ENCODE data around the gene CDC20B. TPM values are rescaled to one million over a fixed set of nuclear protein-coding genes. Genes with fewer than 3 reads are reported as not detected.

Gene CDC20B
- total and polyA plus RNA-seq, 2 of the 8 experiments (the other 6 are each of a cell fraction or from before 2014, with no cell fraction given): 0.06 TPM; not detected in 1

DNA sequence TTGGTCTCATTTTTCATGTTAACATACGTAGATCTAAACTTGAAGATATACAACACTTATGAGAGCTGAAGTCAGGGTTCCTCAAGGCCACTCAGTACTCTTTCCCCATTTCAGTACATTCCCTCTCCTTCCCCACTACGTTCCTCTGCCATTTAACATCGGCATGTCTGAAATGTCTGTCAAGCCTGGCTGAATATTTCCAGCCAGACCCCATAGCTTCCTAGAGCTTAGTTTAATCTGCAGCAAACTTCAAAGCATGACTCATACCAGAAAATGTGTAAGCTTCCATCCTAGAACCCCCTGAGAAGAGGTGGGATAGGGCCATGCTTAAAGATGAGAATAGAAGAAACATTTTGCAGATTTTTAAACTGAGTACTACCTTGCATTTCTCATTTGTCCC lies 64.3 kb downstream of the CDC20B start:
- POLR2A ChIA-PET (ENCODE audit: partially characterized antibody): no interaction called here
- no peak overlapping the region for H3K27ac ChIP-seq (ENCODE audit: low read depth, low read length)

More for the DNA sequence above, 64.3 kb downstream of the CDC20B start:
- Histone ChIP-seq H3K9ac (replicated peaks in 1 of 4; ENCODE audit: extremely low read depth in 1 of 4, low read depth in 3 of 4, low read length in 3 of 4) (no peak overlapping the region), H3K9me3 (ENCODE audit: insufficient read depth in 2 of 2, low read depth in 1 of 2, low read length in 1 of 2) (no peaks in the 10 kb centered on the region), H4K8ac (ENCODE audit: extremely low read depth, insufficient read depth, low read length) (no peak overlapping the region), H3K79me1 (ENCODE audit: low read depth, low read length) (no peaks in the 10 kb centered on the region), H2BK5ac (ENCODE audit: low read depth, low read length) (no peak overlapping the region), H2BK12ac (ENCODE audit: low read depth, low read length) (no peak overlapping the region), H3K4me3 (ENCODE audit: extremely low read depth in 1 of 4, insufficient read depth in 2 of 4, low read depth in 3 of 4, low read length in 4 of 4) (no peak overlapping the region), H3K18ac (ENCODE audit: extremely low read depth, low read length) (no peak overlapping the region), H3K4ac (replicated peaks; ENCODE audit: insufficient read length, low read depth, low read length) (no peak overlapping the region), H3K79me2 (ENCODE audit: control insufficient read depth in 1 of 2, insufficient read depth in 2 of 2, low read length in 2 of 2) (no peaks in the 10 kb centered on the region), H3K36me3 (ENCODE audit: control insufficient read depth in 2 of 4, insufficient read depth in 4 of 4, low read length in 3 of 4) (no peaks in the 10 kb centered on the region), H3K14ac (ENCODE audit: insufficient read length) (no peak overlapping the region), H2AK5ac (ENCODE audit: low read depth, low read length) (no peak overlapping the region), H3K27me3 (replicated peaks in 1 of 4; ENCODE audit: control insufficient read depth in 3 of 4, extremely low read depth in 1 of 4, insufficient read depth in 3 of 4, low read length in 3 of 4) (no peaks in the 10 kb centered on the region), H2AFZ (ENCODE audit: low read length) (no peak overlapping the region), H4K5ac (ENCODE audit: insufficient read length, low read depth, low read length) (no peak overlapping the region), H2BK15ac (ENCODE audit: low read length) (no peak overlapping the region), H4K91ac (replicated peaks; ENCODE audit: insufficient read length, low read length) (no peak overlapping the region), H3K23me2 (ENCODE audit: low read depth, low read length) (no peaks in the 10 kb centered on the region), H2BK20ac (ENCODE audit: low read length) (no peak overlapping the region), H3K4me2 (ENCODE audit: insufficient read depth in 1 of 2, low read depth in 2 of 2, low read length in 2 of 2) (no peak overlapping the region), H3K23ac (ENCODE audit: insufficient read length) (no peak overlapping the region), H3K56ac (replicated peaks; ENCODE audit: insufficient read length, low read depth, low read length) (no peak overlapping the region), H4K20me1 (replicated peaks in 1 of 2; ENCODE audit: control insufficient read depth in 1 of 2, insufficient read depth in 2 of 2, low read length in 2 of 2) (no peaks in the 10 kb centered on the region), H3K4me1 (replicated peaks in 1 of 4; ENCODE audit: control insufficient read depth in 3 of 4, insufficient read depth in 4 of 4, low read length in 3 of 4) (peaks cover 0 to 5% (median 1%) of the 10 kb centered on the region in 4 experiments; a peak in 2 of 7 replicates), H2BK120ac (replicated peaks; ENCODE audit: low read depth, low read length) (no peak overlapping the region)
- FAIRE-seq: no peak
- TF ChIP-seq, protein P1, sequence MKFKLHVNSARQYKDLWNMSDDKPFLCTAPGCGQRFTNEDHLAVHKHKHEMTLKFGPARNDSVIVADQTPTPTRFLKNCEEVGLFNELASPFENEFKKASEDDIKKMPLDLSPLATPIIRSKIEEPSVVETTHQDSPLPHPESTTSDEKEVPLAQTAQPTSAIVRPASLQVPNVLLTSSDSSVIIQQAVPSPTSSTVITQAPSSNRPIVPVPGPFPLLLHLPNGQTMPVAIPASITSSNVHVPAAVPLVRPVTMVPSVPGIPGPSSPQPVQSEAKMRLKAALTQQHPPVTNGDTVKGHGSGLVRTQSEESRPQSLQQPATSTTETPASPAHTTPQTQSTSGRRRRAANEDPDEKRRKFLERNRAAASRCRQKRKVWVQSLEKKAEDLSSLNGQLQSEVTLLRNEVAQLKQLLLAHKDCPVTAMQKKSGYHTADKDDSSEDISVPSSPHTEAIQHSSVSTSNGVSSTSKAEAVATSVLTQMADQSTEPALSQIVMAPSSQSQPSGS (IDR thresholded peaks at IDR 0.05; ENCODE audit: low read length): no peak
- no peak for TF ChIP-seq RBBP5 (IDR thresholded peaks at IDR 0.05; ENCODE audit: borderline replicate concordance, low read depth, low read length)
- TF ChIP-seq SRF (IDR thresholded peaks at IDR 0.05; ENCODE audit: low read depth, low read length): no peak
- TF ChIP-seq SIN3A (conservative IDR thresholded peaks at IDR 0.05 in 1 of 2, IDR thresholded peaks at IDR 0.05 in 1 of 2; ENCODE audit: low read depth in 1 of 2, low read length in 2 of 2): no peak
- TF ChIP-seq TAF1 (IDR thresholded peaks at IDR 0.05; ENCODE audit: low read depth, low read length): no peak
- no peak for TF ChIP-seq KDM4A (IDR thresholded peaks at IDR 0.05; ENCODE audit: low read depth, low read length, severe bottlenecking)
- TF ChIP-seq CHD1 (IDR thresholded peaks at IDR 0.05; ENCODE audit: low read depth, low read length): no peak
- no peak for TF ChIP-seq EGR1 (IDR thresholded peaks at IDR 0.05; ENCODE audit: borderline replicate concordance, low read depth, low read length)
- no peak for TF ChIP-seq POLR2A (IDR thresholded peaks at IDR 0.05; ENCODE audit: control extremely low read depth in 1 of 2, low read depth in 2 of 2, low read length in 2 of 2)
- DNase-seq (ENCODE audit: low read depth in 1 of 2, low spot score in 2 of 2): no peak
- WGBS, 2 experiments (ENCODE audit: extremely low coverage in 1 of 2, insufficient coverage in 1 of 2, insufficient read length in 1 of 2, insufficient replicate concordance in 2 of 2, low coverage in 1 of 2, low lambda C conversion rate in 2 of 2, missing lambda C conversion rate in 1 of 2): 90% methylated on average over 3 of the region's 3 CpGs; no CpG with 5 or more reads in 1 of the 2 experiments
- CTCF ChIA-PET (ENCODE audit: partially characterized antibody): interaction anchor here (0.6 to 1.1 kb wide), 3 partner anchors 16 to 165 kb away, joined by 3 read pairs; no protein-coding TSS in a partner anchor

All from H1 (cell line).